ENCODE data around the gene GAGE12G.

GAGE12G gene

DNA sequence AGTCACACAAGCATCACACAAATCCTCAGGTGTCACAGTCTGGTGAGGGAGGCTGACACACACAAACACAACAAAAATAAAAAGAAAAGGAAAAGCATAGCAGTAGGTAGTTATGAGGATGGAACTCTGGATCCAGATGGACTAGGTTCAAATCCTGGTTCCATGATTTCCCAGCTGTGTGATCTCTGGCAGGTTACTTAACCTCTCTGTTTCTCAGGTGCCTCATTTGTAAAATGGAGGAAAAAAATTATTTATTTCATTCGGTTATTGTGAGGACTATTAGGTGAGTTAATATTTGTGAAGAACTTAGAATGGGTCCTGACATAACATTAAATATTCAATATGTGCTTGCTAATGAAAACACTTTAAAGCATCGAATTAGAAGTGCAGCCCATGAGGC is 48.4 kb downstream of the GAGE12G start:
- DNase-seq (no peak), ATAC-seq (ENCODE audit: insufficient read depth, low read depth) (no peak)
- TF ChIP-seq, protein P1, sequence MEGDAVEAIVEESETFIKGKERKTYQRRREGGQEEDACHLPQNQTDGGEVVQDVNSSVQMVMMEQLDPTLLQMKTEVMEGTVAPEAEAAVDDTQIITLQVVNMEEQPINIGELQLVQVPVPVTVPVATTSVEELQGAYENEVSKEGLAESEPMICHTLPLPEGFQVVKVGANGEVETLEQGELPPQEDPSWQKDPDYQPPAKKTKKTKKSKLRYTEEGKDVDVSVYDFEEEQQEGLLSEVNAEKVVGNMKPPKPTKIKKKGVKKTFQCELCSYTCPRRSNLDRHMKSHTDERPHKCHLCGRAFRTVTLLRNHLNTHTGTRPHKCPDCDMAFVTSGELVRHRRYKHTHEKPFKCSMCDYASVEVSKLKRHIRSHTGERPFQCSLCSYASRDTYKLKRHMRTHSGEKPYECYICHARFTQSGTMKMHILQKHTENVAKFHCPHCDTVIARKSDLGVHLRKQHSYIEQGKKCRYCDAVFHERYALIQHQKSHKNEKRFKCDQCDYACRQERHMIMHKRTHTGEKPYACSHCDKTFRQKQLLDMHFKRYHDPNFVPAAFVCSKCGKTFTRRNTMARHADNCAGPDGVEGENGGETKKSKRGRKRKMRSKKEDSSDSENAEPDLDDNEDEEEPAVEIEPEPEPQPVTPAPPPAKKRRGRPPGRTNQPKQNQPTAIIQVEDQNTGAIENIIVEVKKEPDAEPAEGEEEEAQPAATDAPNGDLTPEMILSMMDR (IDR thresholded peaks at IDR 0.05; ENCODE audit: borderline replicate concordance, extremely low read depth, low read length, poor library complexity, severe bottlenecking) = no peak
- TF ChIP-seq EZH2 (IDR thresholded peaks at IDR 0.05; ENCODE audit: borderline replicate concordance, low read depth, low read length, severe bottlenecking) = no peak
- H3K79me2 ChIP-seq (ENCODE audit: insufficient read depth, low read length) = no peaks in the 10 kb centered on the region
- no peaks in the 10 kb centered on the region for H3K9me3 ChIP-seq (ENCODE audit: insufficient read depth, low read length, severe bottlenecking)
- H3K4me2 ChIP-seq (ENCODE audit: insufficient read depth, low read length) = no peak overlapping the region
- H3K27ac ChIP-seq (ENCODE audit: low read length) = no peak overlapping the region
- H3K4me3 ChIP-seq (ENCODE audit: low read depth in 1 of 2, low read length in 2 of 2) = no peak overlapping the region
- no peaks in the 10 kb centered on the region for H3K4me1 ChIP-seq (ENCODE audit: insufficient read depth, low read length)
- H3K9ac ChIP-seq (ENCODE audit: low read depth, low read length) = no peak overlapping the region
- H3K27me3 ChIP-seq (ENCODE audit: insufficient read depth, low read length, poor library complexity) = no peaks in the 10 kb centered on the region
- no peaks in the 10 kb centered on the region for H3K36me3 ChIP-seq (ENCODE audit: insufficient read depth, low read length)
- no peaks in the 10 kb centered on the region for H4K20me1 ChIP-seq (ENCODE audit: insufficient read depth, low read length)
- no peak overlapping the region for H2AFZ ChIP-seq (ENCODE audit: low read depth, low read length)

Measured in DND-41 (cell line).